ENCODE results near the gene BCKDHB. TPM values are rescaled to one million over a fixed set of nuclear protein-coding genes. Genes with fewer than 3 reads are reported as not detected.

The BCKDHB gene
- total and polyA plus RNA-seq, 2 donors = 13.8 to 43.7 TPM

- 60% methylated on average over 4 of the region's 4 CpGs for WGBS
- no peak overlapping the region for H3K27ac ChIP-seq (ENCODE audit: low read depth)
- DNase-seq (ENCODE audit: extremely low spot score) = no peak
- H3K4me3 ChIP-seq (ENCODE audit: low read depth, low read length) = no peak overlapping the region
- no peaks in the 10 kb centered on the region for H3K4me1 ChIP-seq (ENCODE audit: insufficient read depth)
- H3K36me3 ChIP-seq (ENCODE audit: insufficient read depth) = no peaks in the 10 kb centered on the region
Observed at GRCh38 chr6:80316686-80317231, 210.3 kb downstream of the BCKDHB start.

GRCh38 chr6:80319196-80319595 lies 212.7 kb downstream of the BCKDHB start:
- 77% methylated on average over 2 of the region's 2 CpGs for WGBS
- no peaks in the 10 kb centered on the region for H3K4me1 ChIP-seq (ENCODE audit: insufficient read depth)
- no peak overlapping the region for H3K4me3 ChIP-seq (ENCODE audit: low read depth, low read length)
- no peak overlapping the region for H3K27ac ChIP-seq (ENCODE audit: low read depth)
- DNase-seq (ENCODE audit: extremely low spot score) = no peak
- H3K36me3 ChIP-seq (ENCODE audit: insufficient read depth) = no peaks in the 10 kb centered on the region

GRCh38 chr6:80321011-80321410 lies 214.5 kb downstream of the BCKDHB start:
- H3K4me3 ChIP-seq (ENCODE audit: low read depth, low read length) = no peak overlapping the region
- WGBS = 85% methylated on average over 2 of the region's 2 CpGs
- no peak for DNase-seq (ENCODE audit: extremely low spot score)
- H3K27ac ChIP-seq (ENCODE audit: low read depth) = no peak overlapping the region
- no peaks in the 10 kb centered on the region for H3K4me1 ChIP-seq (ENCODE audit: insufficient read depth)
- H3K36me3 ChIP-seq (ENCODE audit: insufficient read depth) = no peaks in the 10 kb centered on the region

- no peak overlapping the region for H3K27ac ChIP-seq (ENCODE audit: low read depth)
- H3K36me3 ChIP-seq (ENCODE audit: insufficient read depth) = no peaks in the 10 kb centered on the region
- H3K4me1 ChIP-seq (ENCODE audit: insufficient read depth) = no peaks in the 10 kb centered on the region
- no peak overlapping the region for H3K4me3 ChIP-seq (ENCODE audit: low read depth, low read length)
- no peak for DNase-seq (ENCODE audit: extremely low spot score)
- 72% methylated on average over 3 of the region's 3 CpGs for WGBS
Observed at GRCh38 chr6:80325742-80326141, 219.3 kb downstream of the BCKDHB start.

GRCh38 chr6:80328652-80329051 lies 222.2 kb downstream of the BCKDHB start:
- WGBS = 16% methylated on average over 1 of the region's 1 CpG
- no peak overlapping the region for H3K4me3 ChIP-seq (ENCODE audit: low read depth, low read length)
- H3K4me1 ChIP-seq (ENCODE audit: insufficient read depth) = no peaks in the 10 kb centered on the region
- no peak overlapping the region for H3K27ac ChIP-seq (ENCODE audit: low read depth)
- no peaks in the 10 kb centered on the region for H3K36me3 ChIP-seq (ENCODE audit: insufficient read depth)
- DNase-seq (ENCODE audit: extremely low spot score) = no peak

- DNase-seq (ENCODE audit: extremely low spot score) = no peak
- H3K4me1 ChIP-seq (ENCODE audit: insufficient read depth) = no peaks in the 10 kb centered on the region
- H3K4me3 ChIP-seq (ENCODE audit: low read depth, low read length) = no peak overlapping the region
- no peaks in the 10 kb centered on the region for H3K36me3 ChIP-seq (ENCODE audit: insufficient read depth)
- no peak overlapping the region for H3K27ac ChIP-seq (ENCODE audit: low read depth)
Observed at GRCh38 chr6:80329496-80329895, 223.0 kb downstream of the BCKDHB start.

GRCh38 chr6:80330961-80331360 lies 224.5 kb downstream of the BCKDHB start:
- Histone ChIP-seq H3K4me3 (ENCODE audit: low read depth, low read length) (no peak overlapping the region), H3K36me3 (ENCODE audit: insufficient read depth) (no peaks in the 10 kb centered on the region), H3K27ac (ENCODE audit: low read depth) (no peak overlapping the region), H3K4me1 (ENCODE audit: insufficient read depth) (no peaks in the 10 kb centered on the region)
- 80% methylated on average over 3 of the region's 3 CpGs for whole genome bisulfite sequencing
- DNase-seq (ENCODE audit: extremely low spot score) = no peak

- H3K4me3 ChIP-seq (ENCODE audit: low read depth, low read length) = no peak overlapping the region
- H3K36me3 ChIP-seq (ENCODE audit: insufficient read depth) = no peaks in the 10 kb centered on the region
- DNase-seq (ENCODE audit: extremely low spot score) = no peak
- H3K27ac ChIP-seq (ENCODE audit: low read depth) = no peak overlapping the region
- 67% methylated on average over 2 of the region's 2 CpGs for WGBS
- no peaks in the 10 kb centered on the region for H3K4me1 ChIP-seq (ENCODE audit: insufficient read depth)
Observed at GRCh38 chr6:80331522-80331921, 225.1 kb downstream of the BCKDHB start.

- WGBS = 56% methylated on average over 3 of the region's 3 CpGs
- Histone ChIP-seq H3K27ac (ENCODE audit: low read depth) (no peak overlapping the region), H3K4me1 (ENCODE audit: insufficient read depth) (no peaks in the 10 kb centered on the region), H3K4me3 (ENCODE audit: low read depth, low read length) (no peak overlapping the region), H3K36me3 (ENCODE audit: insufficient read depth) (no peaks in the 10 kb centered on the region)
- DNase-seq (ENCODE audit: extremely low spot score) = no peak
Observed at GRCh38 chr6:80331974-80332373, 225.5 kb downstream of the BCKDHB start.

GRCh38 chr6:80333342-80333741 lies 226.9 kb downstream of the BCKDHB start:
- WGBS = 27% methylated on average over 3 of the region's 3 CpGs
- Histone ChIP-seq H3K27ac (ENCODE audit: low read depth) (no peak overlapping the region), H3K4me1 (ENCODE audit: insufficient read depth) (no peaks in the 10 kb centered on the region), H3K4me3 (ENCODE audit: low read depth, low read length) (no peak overlapping the region), H3K36me3 (ENCODE audit: insufficient read depth) (no peaks in the 10 kb centered on the region)
- no peak for DNase-seq (ENCODE audit: extremely low spot score)

GRCh38 chr6:80335121-80335531 lies 228.7 kb downstream of the BCKDHB start:
- Histone ChIP-seq H3K36me3 (ENCODE audit: insufficient read depth) (no peaks in the 10 kb centered on the region), H3K27ac (ENCODE audit: low read depth) (no peak overlapping the region), H3K4me3 (ENCODE audit: low read depth, low read length) (no peak overlapping the region), H3K4me1 (ENCODE audit: insufficient read depth) (no peaks in the 10 kb centered on the region)
- no peak for DNase-seq (ENCODE audit: extremely low spot score)
- 54% methylated on average over 6 of the region's 6 CpGs for WGBS

- DNase-seq (ENCODE audit: extremely low spot score) = no peak
- H3K27ac ChIP-seq (ENCODE audit: low read depth) = no peak overlapping the region
- no peaks in the 10 kb centered on the region for H3K36me3 ChIP-seq (ENCODE audit: insufficient read depth)
- no peak overlapping the region for H3K4me3 ChIP-seq (ENCODE audit: low read depth, low read length)
- no peaks in the 10 kb centered on the region for H3K4me1 ChIP-seq (ENCODE audit: insufficient read depth)
- WGBS = 76% methylated on average over 2 of the region's 2 CpGs
Observed at GRCh38 chr6:80336911-80337310, 230.4 kb downstream of the BCKDHB start.

- no peak for DNase-seq (ENCODE audit: extremely low spot score)
- H3K4me1 ChIP-seq (ENCODE audit: insufficient read depth) = no peaks in the 10 kb centered on the region
- H3K36me3 ChIP-seq (ENCODE audit: insufficient read depth) = no peaks in the 10 kb centered on the region
- WGBS = 67% methylated on average over 12 of the region's 12 CpGs
- no peak overlapping the region for H3K27ac ChIP-seq (ENCODE audit: low read depth)
- H3K4me3 ChIP-seq (ENCODE audit: low read depth, low read length) = no peak overlapping the region
Observed at GRCh38 chr6:80338201-80338836, 231.8 kb downstream of the BCKDHB start.

- Histone ChIP-seq H3K36me3 (ENCODE audit: insufficient read depth) (no peaks in the 10 kb centered on the region), H3K4me3 (ENCODE audit: low read depth, low read length) (no peak overlapping the region)
- DNase-seq (ENCODE audit: extremely low spot score) = no peak
Observed at GRCh38 chr6:80339421-80339820, 232.9 kb downstream of the BCKDHB start.

GRCh38 chr6:80340280-80340679 lies 233.8 kb downstream of the BCKDHB start:
- WGBS = 82% methylated on average over 4 of the region's 4 CpGs
- H3K27ac ChIP-seq (ENCODE audit: low read depth) = no peak overlapping the region
- H3K36me3 ChIP-seq (ENCODE audit: insufficient read depth) = no peaks in the 10 kb centered on the region
- no peak overlapping the region for H3K4me3 ChIP-seq (ENCODE audit: low read depth, low read length)
- no peak for DNase-seq (ENCODE audit: extremely low spot score)
- H3K4me1 ChIP-seq (ENCODE audit: insufficient read depth) = no peaks in the 10 kb centered on the region

More at GRCh38 chr6:80339421-80339820, 232.9 kb downstream of the BCKDHB start:
- H3K27ac ChIP-seq (ENCODE audit: low read depth) = no peak overlapping the region
- H3K4me1 ChIP-seq (ENCODE audit: insufficient read depth) = no peaks in the 10 kb centered on the region
